Epithelial cell of prostate (primary cell): Measurements from ENCODE around the gene FSTL5.

Experiments
- DNase-seq: peaks from one replicate; pipeline ENCODE4 v3.0.0-alpha.2; 2011; ENCODE audit warnings: low read depth, low spot score
- H3K27ac ChIP-seq: fragments of 450-650 bp; 2 replicates; pipeline ENCODE4 v1.5.1; 2017; ENCODE audit warnings: mild to moderate bottlenecking

Gene FSTL5

GRCh38 chr4:161642708-161643107 lies 521.1 kb downstream of the FSTL5 start:
- DNase-seq, result no peak
- no peak overlapping the region for H3K27ac ChIP-seq

DNA sequence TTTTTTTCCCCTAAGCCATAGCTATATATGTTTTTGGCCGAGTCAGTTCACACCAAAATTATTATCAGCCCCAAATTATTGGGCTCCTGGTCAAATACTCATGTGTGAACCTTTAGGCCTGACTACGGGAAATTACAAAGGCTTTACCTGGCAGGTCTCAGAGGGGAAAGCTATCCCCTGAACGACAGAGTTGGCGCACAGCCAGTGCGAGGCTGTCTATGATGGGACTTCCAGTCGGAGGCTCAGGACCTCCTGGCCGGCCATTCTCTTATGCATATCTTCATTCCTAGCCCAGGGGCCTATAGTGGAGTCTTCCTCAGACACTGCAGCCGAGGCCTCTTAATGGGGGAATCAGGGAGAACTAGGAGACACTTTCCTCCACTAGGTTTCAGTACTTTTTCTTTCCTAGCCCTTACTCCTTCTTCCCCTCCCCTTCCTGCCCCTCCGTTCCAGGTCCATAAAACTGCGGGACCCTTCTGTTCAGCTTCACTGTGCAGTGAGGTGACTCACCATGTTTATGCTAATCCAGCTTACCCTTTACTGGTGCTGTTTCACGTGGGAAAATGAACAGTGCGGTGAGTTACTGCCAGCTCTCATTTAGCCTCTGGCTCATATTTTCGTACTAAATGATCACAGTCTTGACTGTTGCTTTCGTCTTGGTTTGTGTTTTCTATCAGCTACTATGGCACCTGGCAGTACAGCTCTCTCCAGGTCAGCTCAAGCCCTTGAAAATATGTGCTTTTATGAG lies 533.9 kb downstream of the FSTL5 start:
- DNase-seq, result peak; percentile 22
- H3K27ac ChIP-seq, result no peak overlapping the region

GRCh38 chr4:161604516-161605300 lies 559.1 kb downstream of the FSTL5 start:
- H3K27ac ChIP-seq, result no peak overlapping the region
- no peak for DNase-seq

GRCh38 chr4:161601011-161601410 lies 562.8 kb downstream of the FSTL5 start:
- H3K27ac ChIP-seq, result no peak overlapping the region

DNA sequence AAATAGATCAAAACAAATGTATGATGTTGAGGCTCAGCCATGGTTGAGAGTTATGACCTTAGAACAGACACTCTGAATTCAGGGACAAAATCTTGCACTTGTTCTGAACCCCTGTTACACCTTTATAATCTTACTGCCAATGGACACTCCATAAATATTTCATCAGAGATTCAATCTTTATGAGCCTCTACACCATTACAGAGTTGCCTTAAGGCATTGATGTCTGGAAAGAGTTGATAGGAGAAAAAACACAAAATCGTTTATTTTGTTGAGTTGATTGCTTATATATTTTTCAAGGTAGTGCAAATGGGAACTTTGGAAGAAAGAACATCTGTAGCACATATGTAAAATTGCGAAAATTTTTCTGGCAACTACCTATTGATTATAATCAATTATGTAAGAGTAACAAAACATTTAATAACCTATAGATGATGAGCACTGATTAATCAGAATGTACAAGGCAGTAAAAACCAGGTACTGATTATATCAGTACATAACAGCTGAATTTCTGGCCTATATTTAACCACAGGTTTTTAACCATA lies 568.5 kb downstream of the FSTL5 start:
- DNase-seq, result no peak
- H3K27ac ChIP-seq, result no peak overlapping the region

More at GRCh38 chr4:161601011-161601410, 562.8 kb downstream of the FSTL5 start:
- no peak for DNase-seq

DNA sequence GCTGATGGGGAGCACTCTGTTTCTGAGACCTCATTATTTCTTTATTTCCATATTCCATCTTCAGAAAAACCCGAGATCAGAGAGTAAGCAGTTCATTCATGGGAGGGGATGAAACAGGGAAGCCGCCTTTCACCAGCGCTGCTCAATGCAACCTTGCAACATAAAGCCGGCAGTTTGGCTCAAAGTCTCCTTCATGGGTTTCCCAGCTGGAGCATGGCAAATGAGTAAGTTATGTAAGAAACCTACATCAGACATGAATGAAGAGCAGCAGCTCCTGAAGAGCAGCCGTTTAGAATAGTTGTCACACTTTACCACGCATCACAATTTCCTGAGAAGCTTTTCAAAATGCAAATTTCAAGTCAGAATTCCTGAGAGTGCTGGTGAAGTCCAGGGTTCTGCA lies 578.8 kb downstream of the FSTL5 start:
- DNase-seq, result no peak
- no peak overlapping the region for H3K27ac ChIP-seq

- DNase-seq, result no peak
- no peak overlapping the region for H3K27ac ChIP-seq
Measured at GRCh38 chr4:161583549-161583948, 580.3 kb downstream of the FSTL5 start.

DNA sequence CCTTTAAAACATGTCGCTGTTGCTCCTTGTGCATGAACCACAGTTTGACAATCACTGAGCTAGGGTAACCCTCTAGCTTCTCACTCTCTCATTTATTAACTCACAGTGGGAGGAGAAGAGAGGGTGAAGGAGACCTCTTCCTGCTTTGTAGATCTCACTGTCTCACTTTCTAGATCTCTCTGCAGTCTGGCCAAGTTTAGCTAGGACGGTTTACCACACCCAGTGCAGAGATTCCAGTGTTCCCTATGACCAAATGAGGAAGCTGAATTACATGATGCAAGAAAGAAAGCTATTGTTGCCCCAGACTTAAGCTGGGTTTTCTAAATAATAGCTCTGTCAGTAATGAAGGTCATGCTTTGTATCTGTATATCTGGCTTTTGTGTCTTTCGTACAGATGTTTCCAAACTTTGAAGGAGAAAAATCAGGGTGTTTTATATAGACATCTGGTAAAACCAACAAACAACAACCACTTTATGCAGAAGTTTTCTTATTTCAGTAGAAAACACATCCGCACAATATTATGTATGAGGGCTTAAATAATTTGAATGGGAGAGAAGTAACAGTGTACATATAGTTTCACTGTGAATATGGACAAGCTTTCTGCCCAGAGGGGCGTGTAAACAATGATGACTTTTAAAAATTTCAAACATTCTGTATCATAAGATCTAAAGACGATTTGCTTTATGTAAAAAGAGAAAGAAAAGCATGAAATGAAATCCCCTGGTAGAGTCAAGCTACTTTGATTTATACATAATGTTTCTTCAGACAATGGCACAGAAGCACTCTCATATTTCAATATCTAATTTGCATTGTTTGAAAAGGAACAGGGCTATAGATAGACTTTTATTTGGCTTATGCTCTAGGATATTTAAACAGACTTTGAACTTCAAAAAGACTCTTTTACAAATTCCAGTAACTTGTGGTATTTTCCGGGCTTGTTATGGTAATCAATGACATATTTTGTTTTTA lies 582.3 kb downstream of the FSTL5 start:
- no peak for DNase-seq

GRCh38 chr4:161577579-161578301 lies 586.1 kb downstream of the FSTL5 start:
- no peak overlapping the region for H3K27ac ChIP-seq
- DNase-seq, result no peak

More for the DNA sequence above, 582.3 kb downstream of the FSTL5 start:
- H3K27ac ChIP-seq, result no peak overlapping the region

DNA sequence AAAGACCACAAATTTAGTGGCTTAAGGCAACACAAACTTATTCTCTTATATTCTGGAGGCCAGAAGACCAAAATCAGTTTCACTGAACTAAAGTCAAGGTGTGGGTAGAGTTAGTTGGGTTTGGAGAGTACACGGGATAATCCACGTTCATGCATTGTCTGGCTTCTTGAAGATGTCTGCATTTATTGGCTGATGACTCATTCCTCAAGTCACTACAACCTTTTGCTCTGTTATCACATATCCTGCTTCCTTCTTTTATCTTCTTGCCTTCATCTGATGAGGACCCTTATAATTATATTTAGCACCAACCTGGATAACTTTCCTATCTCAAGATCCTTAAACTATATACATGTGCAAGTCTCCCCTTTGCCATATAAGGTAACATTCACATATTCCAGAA lies 590.0 kb downstream of the FSTL5 start:
- H3K27ac ChIP-seq, result no peak overlapping the region
- no peak for DNase-seq

DNA sequence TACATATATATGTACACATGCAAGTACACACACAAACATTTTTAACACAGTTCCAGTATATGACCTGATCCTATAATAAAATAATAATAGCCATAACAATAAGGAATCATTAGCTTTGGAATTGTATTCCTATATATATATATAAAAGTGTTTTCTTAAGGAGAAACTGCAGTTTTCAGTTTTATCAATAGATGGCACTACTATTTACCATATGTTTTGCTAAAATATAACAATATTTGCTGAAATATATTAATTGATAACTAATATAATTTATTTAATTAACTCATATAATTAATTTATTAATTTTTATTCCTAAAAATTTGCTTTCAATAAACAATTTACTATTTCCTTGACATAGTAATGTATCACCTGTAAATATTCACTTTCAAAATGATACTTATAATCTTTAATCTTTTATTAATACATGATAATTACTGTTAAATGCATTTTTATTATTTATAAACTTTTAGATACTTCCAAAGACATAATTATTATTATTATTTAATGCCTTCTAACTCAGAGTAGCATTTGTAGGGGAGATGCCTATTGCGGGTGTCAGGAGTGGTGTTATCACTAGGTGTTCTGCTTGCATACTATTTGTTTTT lies 599.5 kb downstream of the FSTL5 start:
- DNase-seq, result no peak

GRCh38 chr4:161555689-161556660 lies 607.8 kb downstream of the FSTL5 start:
- DNase-seq, result no peak
- H3K27ac ChIP-seq, result peak overlapping the region; percentile 56

More for the DNA sequence above, 599.5 kb downstream of the FSTL5 start:
- no peak overlapping the region for H3K27ac ChIP-seq

- no peak for DNase-seq
Measured at GRCh38 chr4:161554372-161554990, 609.3 kb downstream of the FSTL5 start.

GRCh38 chr4:161546902-161547301 lies 616.9 kb downstream of the FSTL5 start:
- no peak overlapping the region for H3K27ac ChIP-seq

More at GRCh38 chr4:161554372-161554990, 609.3 kb downstream of the FSTL5 start:
- peak overlapping the region; percentile 56 for H3K27ac ChIP-seq

GRCh38 chr4:161540265-161540664 lies 623.5 kb downstream of the FSTL5 start:
- DNase-seq, result no peak
- no peak overlapping the region for H3K27ac ChIP-seq

More at GRCh38 chr4:161546902-161547301, 616.9 kb downstream of the FSTL5 start:
- no peak for DNase-seq

DNA sequence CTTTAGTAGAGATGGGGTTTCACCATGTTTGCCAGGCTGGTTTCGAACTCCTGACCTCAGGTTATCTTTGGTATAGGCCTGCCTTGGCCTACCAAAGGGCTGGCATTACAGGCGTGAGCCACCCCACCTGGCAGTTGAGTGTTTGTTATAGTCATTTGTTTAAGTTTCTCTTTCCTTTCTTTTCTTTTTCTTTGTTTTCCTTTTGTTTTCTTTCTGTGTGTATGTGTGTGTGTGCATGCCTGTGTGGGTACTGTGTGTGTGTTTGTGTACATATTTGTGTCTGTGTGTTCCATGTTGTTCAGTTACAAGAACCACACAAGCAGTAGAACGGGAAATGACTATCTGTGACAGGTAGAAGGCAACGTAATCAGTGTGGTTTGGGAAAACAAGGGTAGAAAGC lies 624.9 kb downstream of the FSTL5 start:
- H3K27ac ChIP-seq, result no peak overlapping the region
- DNase-seq, result no peak

- DNase-seq, result no peak
Measured at GRCh38 chr4:161530710-161531109, 633.1 kb downstream of the FSTL5 start.

More at GRCh38 chr4:161530710-161531109, 633.1 kb downstream of the FSTL5 start:
- no peak overlapping the region for H3K27ac ChIP-seq
